ENCODE measurements around the gene SRGAP3.

The SRGAP3 gene

DNA sequence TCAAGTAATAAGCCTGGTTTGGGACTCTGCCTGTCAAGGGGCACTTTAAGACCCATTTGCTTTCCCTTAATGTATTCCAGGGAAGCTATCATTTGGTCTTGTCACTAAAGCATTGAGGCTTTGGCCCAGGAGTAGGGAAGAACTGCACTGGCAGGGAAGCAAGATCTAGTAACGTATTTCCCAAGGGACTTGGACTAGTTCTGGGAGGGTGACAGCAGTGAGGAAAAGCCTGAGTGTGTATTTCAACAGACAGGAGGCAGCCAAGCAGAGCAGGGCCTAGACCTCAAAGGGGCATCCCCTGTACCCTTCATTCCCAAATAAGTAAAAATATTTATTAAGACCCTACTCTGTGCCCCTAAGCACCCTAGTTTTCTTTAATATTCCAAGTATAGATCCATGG, 92.8 kb downstream of the SRGAP3 start:
- TF ChIP-seq, protein P1, sequence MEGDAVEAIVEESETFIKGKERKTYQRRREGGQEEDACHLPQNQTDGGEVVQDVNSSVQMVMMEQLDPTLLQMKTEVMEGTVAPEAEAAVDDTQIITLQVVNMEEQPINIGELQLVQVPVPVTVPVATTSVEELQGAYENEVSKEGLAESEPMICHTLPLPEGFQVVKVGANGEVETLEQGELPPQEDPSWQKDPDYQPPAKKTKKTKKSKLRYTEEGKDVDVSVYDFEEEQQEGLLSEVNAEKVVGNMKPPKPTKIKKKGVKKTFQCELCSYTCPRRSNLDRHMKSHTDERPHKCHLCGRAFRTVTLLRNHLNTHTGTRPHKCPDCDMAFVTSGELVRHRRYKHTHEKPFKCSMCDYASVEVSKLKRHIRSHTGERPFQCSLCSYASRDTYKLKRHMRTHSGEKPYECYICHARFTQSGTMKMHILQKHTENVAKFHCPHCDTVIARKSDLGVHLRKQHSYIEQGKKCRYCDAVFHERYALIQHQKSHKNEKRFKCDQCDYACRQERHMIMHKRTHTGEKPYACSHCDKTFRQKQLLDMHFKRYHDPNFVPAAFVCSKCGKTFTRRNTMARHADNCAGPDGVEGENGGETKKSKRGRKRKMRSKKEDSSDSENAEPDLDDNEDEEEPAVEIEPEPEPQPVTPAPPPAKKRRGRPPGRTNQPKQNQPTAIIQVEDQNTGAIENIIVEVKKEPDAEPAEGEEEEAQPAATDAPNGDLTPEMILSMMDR (IDR thresholded peaks at IDR 0.05; ENCODE audit: low read length, missing control alignments), result no peak
- no peak overlapping the region for H3K4me3 ChIP-seq (replicated peaks; ENCODE audit: low read depth, low read length)
- DNase-seq (ENCODE audit: low read depth), result no peak

DNA sequence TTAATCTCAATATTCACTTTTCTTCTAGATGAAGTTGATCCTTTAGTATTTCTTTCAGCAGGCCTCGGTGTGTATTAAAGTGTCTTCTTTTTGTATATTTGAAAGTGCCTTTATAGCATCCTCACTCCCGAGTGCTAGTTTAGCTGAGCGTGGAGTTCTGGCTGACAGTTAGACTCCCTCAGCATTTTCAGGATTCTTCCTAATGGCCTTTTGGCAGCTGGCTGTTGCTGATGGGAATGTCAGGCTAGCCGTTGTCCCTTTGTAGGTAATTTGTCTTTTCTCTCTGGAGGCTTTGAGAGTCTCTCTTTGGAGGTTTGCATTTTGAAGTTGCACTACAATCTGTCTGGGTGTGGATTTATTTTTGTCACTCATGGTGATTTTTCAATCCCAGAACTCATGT, 94.4 kb downstream of the SRGAP3 start:
- TF ChIP-seq, protein P1 (IDR thresholded peaks at IDR 0.05; ENCODE audit: low read length, missing control alignments), result no peak
- DNase-seq (ENCODE audit: low read depth), result no peak
- H3K4me3 ChIP-seq (replicated peaks; ENCODE audit: low read depth, low read length), result no peak overlapping the region

DNA sequence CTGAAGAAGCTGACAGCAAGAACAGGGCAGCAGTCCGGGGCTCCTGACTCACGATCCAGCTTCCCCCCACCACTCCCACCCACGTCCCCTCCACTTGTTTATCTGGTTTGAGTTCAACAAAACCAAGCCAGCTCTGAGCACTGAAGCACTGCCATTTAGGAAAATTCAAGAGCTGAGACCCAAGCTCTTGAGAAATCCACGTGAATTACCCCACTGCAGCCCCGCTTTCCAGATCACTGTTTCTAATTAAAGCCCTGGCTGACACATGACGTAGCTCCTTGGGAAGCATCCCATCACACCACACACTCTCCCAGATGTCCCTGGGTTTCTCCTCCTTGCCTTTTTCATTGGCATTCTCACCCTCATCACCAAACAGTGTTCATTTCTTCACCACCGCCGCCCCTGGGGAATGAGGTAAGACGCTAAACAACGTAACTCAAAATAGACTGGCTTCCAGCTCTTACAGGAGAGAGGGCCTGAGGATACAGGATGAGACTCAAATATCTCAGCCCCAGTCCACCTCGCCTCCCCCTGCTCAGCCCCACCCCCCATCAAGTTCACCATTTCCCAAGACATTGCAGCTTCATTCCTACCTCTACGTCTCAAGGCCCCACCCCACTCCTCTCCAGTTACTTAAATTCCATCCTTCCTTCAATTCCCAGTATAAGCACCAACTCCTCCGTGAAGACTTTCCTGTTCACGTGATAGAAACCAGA, 95.4 kb downstream of the SRGAP3 start:
- no peak for DNase-seq (ENCODE audit: low read depth)
- no peak overlapping the region for H3K4me3 ChIP-seq (replicated peaks; ENCODE audit: low read depth, low read length)
- TF ChIP-seq, protein P1 (IDR thresholded peaks at IDR 0.05; ENCODE audit: low read length, missing control alignments), result no peak

DNA sequence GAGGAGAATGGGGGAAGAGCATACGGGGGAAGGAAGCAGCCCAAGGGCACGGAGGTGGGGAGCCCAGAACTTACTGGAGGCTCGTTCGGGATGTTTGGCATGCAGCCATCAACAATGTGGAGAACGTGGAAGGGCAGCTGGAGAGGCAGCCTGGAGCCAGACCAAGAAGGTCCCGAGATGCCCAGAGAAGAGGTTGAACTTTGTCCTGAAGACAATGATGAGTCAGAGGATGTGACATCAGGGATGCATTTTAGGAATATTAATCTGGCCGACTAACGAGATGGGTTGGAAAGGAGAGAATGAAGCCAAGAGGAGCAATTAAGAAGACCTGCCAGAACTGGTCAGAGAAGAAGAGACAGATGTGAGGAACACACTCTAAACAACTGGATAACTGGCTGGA, 98.2 kb downstream of the SRGAP3 start:
- TF ChIP-seq, protein P1 (IDR thresholded peaks at IDR 0.05; ENCODE audit: low read length, missing control alignments), result no peak
- no peak overlapping the region for H3K4me3 ChIP-seq (replicated peaks; ENCODE audit: low read depth, low read length)
- no peak for DNase-seq (ENCODE audit: low read depth)

DNA sequence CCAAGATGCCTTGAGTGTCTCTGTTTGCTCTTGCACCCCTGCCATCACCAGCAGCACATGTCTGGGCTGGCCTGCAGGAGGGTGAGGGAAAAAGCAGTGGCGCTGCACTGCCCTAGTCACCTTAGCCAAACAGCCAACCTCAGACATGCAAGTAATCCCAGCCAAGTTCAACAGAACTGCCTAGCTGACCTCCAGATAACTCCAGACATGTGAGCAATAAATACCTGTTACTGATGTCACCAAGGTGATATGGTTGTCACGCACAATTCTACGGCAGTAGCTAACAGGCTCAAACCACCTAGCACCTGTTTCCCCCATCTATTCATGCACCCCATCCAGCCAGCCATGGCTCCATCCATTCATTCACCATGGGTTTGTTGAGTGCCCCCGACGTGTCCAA, 99.9 kb downstream of the SRGAP3 start:
- TF ChIP-seq, protein P1 (IDR thresholded peaks at IDR 0.05; ENCODE audit: low read length, missing control alignments), result no peak
- no peak overlapping the region for H3K4me3 ChIP-seq (replicated peaks; ENCODE audit: low read depth, low read length)
- DNase-seq (ENCODE audit: low read depth), result no peak

DNA sequence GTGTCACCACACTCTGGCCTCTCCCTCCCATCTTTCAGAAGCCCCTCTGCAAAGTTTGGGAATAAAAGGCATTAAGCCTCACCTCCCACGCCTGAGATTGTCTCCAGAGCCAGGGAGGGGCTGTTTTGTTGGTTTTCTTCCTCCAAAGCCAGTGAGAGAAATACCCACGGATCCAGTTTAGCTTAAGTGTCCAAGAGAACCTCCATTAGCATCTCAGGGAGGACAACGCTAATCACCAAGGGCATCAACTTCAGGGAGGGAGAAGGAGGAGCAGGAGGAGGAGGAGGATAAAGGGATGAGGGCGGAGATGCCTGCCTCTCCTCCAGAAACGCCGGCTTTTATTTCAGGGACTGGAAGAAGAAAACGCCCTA, 101.6 kb downstream of the SRGAP3 start:
- TF ChIP-seq, protein P1 (IDR thresholded peaks at IDR 0.05; ENCODE audit: low read length, missing control alignments), result no peak
- no peak for DNase-seq (ENCODE audit: low read depth)
- no peak overlapping the region for H3K4me3 ChIP-seq (replicated peaks; ENCODE audit: low read depth, low read length)
